Caco-2 (cell line): ENCODE measurements around the gene LTB4R. TPM values are rescaled to one million over a fixed set of nuclear protein-coding genes. Genes with fewer than 3 reads are reported as not detected.

ENCODE experiments used
- BruUV-seq: library from RNA; stranded (reverse); fragments of 400-500 nt; replicated peaks from 2 replicates; lab custom pipeline; 2021; lab: Mats Ljungman, UMichigan
- CTCF ChIA-PET: fragments of 300-600 bp; sonication (Branson Sonifier 250); formaldehyde crosslinking; loops from one replicate; lab custom pipeline; 2022; ENCODE audit warnings: antibody characterized with exemption; lab: Charles Lee
- POLR2A ChIA-PET: fragments of 300-600 bp; sonication (Branson Sonifier 250); formaldehyde crosslinking; loops from one replicate; lab custom pipeline; 2022; ENCODE audit warnings: antibody characterized with exemption; lab: Charles Lee
- DNase-seq, 2 experiments: peaks; one replicate each; pipeline versions ENCODE4 v3.0.0 to v3.0.0-alpha.2; 2020 to 2022
- H3K27me3 ChIP-seq: replicated peaks from 2 replicates; pipeline ENCODE4 v1.6.0; 2011; ENCODE audit warnings: low read length; ENCODE audit not compliant: control insufficient read depth, insufficient read depth
- H3K36me3 ChIP-seq: 2 replicates; pipeline ENCODE4 v1.5.1; 2011; ENCODE audit warnings: low read length; ENCODE audit not compliant: control insufficient read depth, insufficient read depth
- H3K4me1 ChIP-seq: fragments of 250-450 bp; sonication (Bioruptor Pico); 2 replicates; pipeline ENCODE4 v1.5.1; 2020; ENCODE audit warnings: mild to moderate bottlenecking
- H3K4me3 ChIP-seq: 2 replicates; pipeline ENCODE4 v1.5.1; 2011; ENCODE audit warnings: low read depth, mild to moderate bottlenecking, control low read depth, low read length
- H3K9me3 ChIP-seq: fragments of 250-450 bp; sonication (Bioruptor Pico); 2 replicates; pipeline ENCODE4 v1.5.1; 2020; ENCODE audit warnings: mild to moderate bottlenecking, moderate library complexity
- H3K27ac Mint-ChIP-seq: one replicate; pipeline ENCODE4 v1.8.0; 2022; ENCODE audit warnings: mixed read lengths; ENCODE audit not compliant: unreplicated experiment
- H3K27me3 Mint-ChIP-seq: one replicate; pipeline ENCODE4 v1.8.0; 2022; ENCODE audit warnings: mixed read lengths; ENCODE audit not compliant: insufficient read depth, unreplicated experiment
- H3K36me3 Mint-ChIP-seq: one replicate; pipeline ENCODE4 v1.8.0; 2022; ENCODE audit warnings: mild to moderate bottlenecking, mixed read lengths; ENCODE audit not compliant: insufficient read depth, unreplicated experiment
- H3K4me1 Mint-ChIP-seq: one replicate; pipeline ENCODE4 v1.8.0; 2022; ENCODE audit warnings: low read depth, mixed read lengths; ENCODE audit not compliant: unreplicated experiment
- H3K4me3 Mint-ChIP-seq: one replicate; pipeline ENCODE4 v1.8.0; 2022; ENCODE audit warnings: mild to moderate bottlenecking, moderate library complexity, mixed read lengths; ENCODE audit not compliant: unreplicated experiment
- H3K9me3 Mint-ChIP-seq: one replicate; pipeline ENCODE4 v1.8.0; 2022; ENCODE audit warnings: mixed read lengths; ENCODE audit not compliant: unreplicated experiment
- CTCF ChIP-seq, 2 experiments: fragments of 200-600 bp in 1 of 2; IDR thresholded peaks; 1 replicate in 1 of 2; 2 replicates in 1 of 2; pipeline versions ENCODE4 v1.5.1 to v1.8.0; 2011 to 2022; ENCODE audit warnings: antibody characterized with exemption in 1 of 2, control low read depth in 1 of 2, inconsistent platforms in 1 of 2, low read depth in 1 of 2, low read length in 1 of 2, mild to moderate bottlenecking in 1 of 2, moderate library complexity in 1 of 2; ENCODE audit not compliant: insufficient read depth in 1 of 2, severe bottlenecking in 1 of 2, unreplicated experiment in 1 of 2
- intact Hi-C: fragments of 100-400 bp; cut with micrococcal nuclease; formaldehyde crosslinking; loops from one replicate; pipeline ENCODE4 v1.10.0; 2022; ENCODE audit not compliant: unreplicated experiment
- total RNA-seq: library from RNA; stranded (reverse); gene quantifications from 2 replicates; pipeline ENCODE4 v1.2.3, GENCODE V29; 2022

Gene LTB4R
- total RNA-seq, 1 experiment from 2014 or later = 7.8 TPM

GRCh38 chr14:24366721-24367513 is 55.6 kb downstream of the LTB4R start:
- Histone ChIP-seq H3K27me3 (no peaks in the 10 kb centered on the region), H3K4me1 (peaks cover 4% of the 10 kb centered on the region; the same call in 1 of the 2 replicates), H3K4me3 (peak overlapping the region; percentile 67), H3K9me3 (no peaks in the 10 kb centered on the region), H3K36me3 (no peaks in the 10 kb centered on the region)
- Mint-ChIP-seq H3K9me3 (no peaks in the 10 kb centered on the region), H3K36me3 (no peaks in the 10 kb centered on the region), H3K27me3 (no peaks in the 10 kb centered on the region), H3K4me3 (peak overlapping the region; percentile 85), H3K27ac (peak overlapping the region; percentile 71), H3K4me1 (peaks cover 13% of the 10 kb centered on the region)
- intact Hi-C loops = loop anchor here (1.0 to 2.0 kb wide), 3 partner anchors 26 to 60 kb away; no protein-coding TSS in a partner anchor
- ChIA-PET POLR2A (interaction anchor here (0.6 to 1.6 kb wide), 5 partner anchors 32 to 70 kb away, joined by 3 to 12 read pairs (median 5); partner anchors contain the start of genes CBLN3, KHNYN and NYNRIN), CTCF (interaction anchor here (0.7 to 2.3 kb wide), 13 partner anchors 33 to 308 kb away, joined by 3 to 111 read pairs (median 5); partner anchors contain the start of genes CBLN3, KHNYN and SDR39U1)
- peak; percentile 94 to 96 for DNase-seq
- BruUV-seq = no TSS peak
- TF ChIP-seq CTCF (IDR thresholded peaks at IDR 0.05; ENCODE audit: insufficient read depth in 1 of 2, low read depth in 1 of 2, low read length in 1 of 2, severe bottlenecking in 1 of 2, unreplicated experiment in 1 of 2) = no peak

Other genes starting within 250 kb of the LTB4R start
- gene CPNE6, start 239.9 kb upstream of the LTB4R start, total RNA-seq = not detected in 2 replicates
- 132 and 146 TPM in 2 replicates for gene PCK2, start 217.2 kb upstream of the LTB4R start, total RNA-seq
- 58.1 and 65.9 TPM in 2 replicates for gene DCAF11, start 196.7 kb upstream of the LTB4R start, total RNA-seq
- gene NRL, start 196.6 kb upstream of the LTB4R start, total RNA-seq = 2.1 and 2.3 TPM in 2 replicates
- gene FITM1, start 180.8 kb upstream of the LTB4R start, total RNA-seq = 0.39 and 0.44 TPM in 2 replicates
- 130 and 141 TPM in 2 replicates for gene PSME1, start 175.3 kb upstream of the LTB4R start, total RNA-seq
- 31.1 and 32.4 TPM in 2 replicates for gene EMC9, start 169.9 kb upstream of the LTB4R start, total RNA-seq
- gene PSME2, start 164.9 kb upstream of the LTB4R start, total RNA-seq = 142 and 145 TPM in 2 replicates
- 72.2 and 77.6 TPM in 2 replicates for gene RNF31, start 164.0 kb upstream of the LTB4R start, total RNA-seq
- 54.1 and 55.4 TPM in 2 replicates for gene IRF9, start 150.2 kb upstream of the LTB4R start, total RNA-seq
- gene REC8, start 139.4 kb upstream of the LTB4R start, total RNA-seq = 8.4 and 10.6 TPM in 2 replicates
- 85.4 and 95.8 TPM in 2 replicates for gene IPO4, start 122.7 kb upstream of the LTB4R start, total RNA-seq
- gene TM9SF1, start 116.1 kb upstream of the LTB4R start, total RNA-seq = 41.9 and 47.1 TPM in 2 replicates
- not detected in 2 replicates for gene TSSK4, start 105.8 kb upstream of the LTB4R start, total RNA-seq
- 57.7 and 58.7 TPM in 2 replicates for gene CHMP4A, start 98.0 kb upstream of the LTB4R start, total RNA-seq
- 19.6 and 20.5 TPM in 2 replicates for gene MDP1, start 95.4 kb upstream of the LTB4R start, total RNA-seq
- 210 and 218 TPM in 2 replicates for gene NEDD8, start 79.1 kb upstream of the LTB4R start, total RNA-seq
- 76.9 and 80.1 TPM in 2 replicates for gene GMPR2, start 78.6 kb upstream of the LTB4R start, total RNA-seq
- gene TINF2, start 68.9 kb upstream of the LTB4R start, total RNA-seq = 33.4 and 34.4 TPM in 2 replicates
- 5.9 and 6.1 TPM in 2 replicates for gene TGM1, start 48.3 kb upstream of the LTB4R start, total RNA-seq
- 27.1 and 30.4 TPM in 2 replicates for gene RABGGTA, start 39.9 kb upstream of the LTB4R start, total RNA-seq
- 15.6 and 18.1 TPM in 2 replicates for gene DHRS1, start 11.7 kb upstream of the LTB4R start, total RNA-seq
- 35.1 and 38.3 TPM in 2 replicates for gene NOP9, start 11.7 kb upstream of the LTB4R start, total RNA-seq
- gene CIDEB, start 3.5 kb upstream of the LTB4R start, total RNA-seq = 3.5 and 7.2 TPM in 2 replicates
- gene LTB4R2, start 1.4 kb upstream of the LTB4R start, total RNA-seq = 10.3 and 12.3 TPM in 2 replicates
- gene ADCY4, start 23.6 kb downstream of the LTB4R start, total RNA-seq = 0.57 and 0.60 TPM in 2 replicates
- gene RIPK3, start 28.5 kb downstream of the LTB4R start, total RNA-seq = 1.5 TPM in 2 replicates
- gene NFATC4, start 56.7 kb downstream of the LTB4R start, total RNA-seq = 0.84 and 0.88 TPM in 2 replicates
- gene NYNRIN, start 87.5 kb downstream of the LTB4R start, total RNA-seq = 5.9 and 6.1 TPM in 2 replicates
- gene CBLN3, start 118.2 kb downstream of the LTB4R start, total RNA-seq = 1.1 and 1.4 TPM in 2 replicates
- gene KHNYN, start 118.5 kb downstream of the LTB4R start, total RNA-seq = 50.0 and 50.5 TPM in 2 replicates
- 44.1 and 45.8 TPM in 2 replicates for gene SDR39U1, start 131.3 kb downstream of the LTB4R start, total RNA-seq
- not detected in 2 replicates for gene CMA1, start 196.8 kb downstream of the LTB4R start, total RNA-seq